ENCODE results near the gene CELA3A. TPM values are rescaled to one million over a fixed set of nuclear protein-coding genes. Genes with fewer than 3 reads are reported as not detected.

CELA3A gene
- total and polyA plus RNA-seq, 4 donors, result 0.06 to 0.23 TPM; not detected in 2

- WGBS, result 98% methylated on average over 1 of the region's 1 CpG
- Histone ChIP-seq H3K4me3 (ENCODE audit: low read depth in 1 of 3, low read length in 3 of 3) (no peak overlapping the region), H3K9ac (ENCODE audit: low read depth in 1 of 2, low read length in 2 of 2) (no peak overlapping the region), H3K27me3 (ENCODE audit: control insufficient read depth in 4 of 4, insufficient read depth in 4 of 4, low read length in 3 of 4) (no peaks in the 10 kb centered on the region), H3K4me1 (ENCODE audit: control insufficient read depth in 4 of 4, insufficient read depth in 4 of 4, low read length in 3 of 4) (no peaks in the 10 kb centered on the region), H3K36me3 (ENCODE audit: control insufficient read depth in 4 of 4, insufficient read depth in 3 of 4, low read depth in 1 of 4, low read length in 3 of 4) (no peaks in the 10 kb centered on the region), H3K9me3 (ENCODE audit: control insufficient read depth in 4 of 4, low read length in 3 of 4) (no peaks in the 10 kb centered on the region), H3K27ac (ENCODE audit: low read depth in 1 of 2, low read length in 2 of 2) (no peak overlapping the region)
- no peak for DNase-seq (ENCODE audit: low spot score)
- TF ChIP-seq HNF4A (conservative IDR thresholded peaks at IDR 0.05) (no peak), TAF1 (conservative IDR thresholded peaks at IDR 0.05) (no peak), ATF3 (IDR thresholded peaks at IDR 0.05) (no peak), NR2F2 (IDR thresholded peaks at IDR 0.05) (no peak), GABPA (IDR thresholded peaks at IDR 0.05 in 1 of 2, conservative IDR thresholded peaks at IDR 0.05 in 1 of 2) (no peak), RAD21 (IDR thresholded peaks at IDR 0.05) (no peak), SP1 (IDR thresholded peaks at IDR 0.05) (no peak), EGR1 (IDR thresholded peaks at IDR 0.05; ENCODE audit: low read depth in 2 of 2) (no peak), HNF4G (IDR thresholded peaks at IDR 0.05) (no peak), FOXA1 (IDR thresholded peaks at IDR 0.05) (no peak), YY1 (IDR thresholded peaks at IDR 0.05) (no peak), RXRA (IDR thresholded peaks at IDR 0.05) (no peak), REST (IDR thresholded peaks at IDR 0.05) (no peak), JUND (IDR thresholded peaks at IDR 0.05) (no peak), FOXA2 (IDR thresholded peaks at IDR 0.05) (no peak)
- TF ChIP-seq, protein P1, sequence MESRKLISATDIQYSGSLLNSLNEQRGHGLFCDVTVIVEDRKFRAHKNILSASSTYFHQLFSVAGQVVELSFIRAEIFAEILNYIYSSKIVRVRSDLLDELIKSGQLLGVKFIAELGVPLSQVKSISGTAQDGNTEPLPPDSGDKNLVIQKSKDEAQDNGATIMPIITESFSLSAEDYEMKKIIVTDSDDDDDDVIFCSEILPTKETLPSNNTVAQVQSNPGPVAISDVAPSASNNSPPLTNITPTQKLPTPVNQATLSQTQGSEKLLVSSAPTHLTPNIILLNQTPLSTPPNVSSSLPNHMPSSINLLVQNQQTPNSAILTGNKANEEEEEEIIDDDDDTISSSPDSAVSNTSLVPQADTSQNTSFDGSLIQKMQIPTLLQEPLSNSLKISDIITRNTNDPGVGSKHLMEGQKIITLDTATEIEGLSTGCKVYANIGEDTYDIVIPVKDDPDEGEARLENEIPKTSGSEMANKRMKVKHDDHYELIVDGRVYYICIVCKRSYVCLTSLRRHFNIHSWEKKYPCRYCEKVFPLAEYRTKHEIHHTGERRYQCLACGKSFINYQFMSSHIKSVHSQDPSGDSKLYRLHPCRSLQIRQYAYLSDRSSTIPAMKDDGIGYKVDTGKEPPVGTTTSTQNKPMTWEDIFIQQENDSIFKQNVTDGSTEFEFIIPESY (IDR thresholded peaks at IDR 0.05), result no peak
- TF ChIP-seq, protein P2, sequence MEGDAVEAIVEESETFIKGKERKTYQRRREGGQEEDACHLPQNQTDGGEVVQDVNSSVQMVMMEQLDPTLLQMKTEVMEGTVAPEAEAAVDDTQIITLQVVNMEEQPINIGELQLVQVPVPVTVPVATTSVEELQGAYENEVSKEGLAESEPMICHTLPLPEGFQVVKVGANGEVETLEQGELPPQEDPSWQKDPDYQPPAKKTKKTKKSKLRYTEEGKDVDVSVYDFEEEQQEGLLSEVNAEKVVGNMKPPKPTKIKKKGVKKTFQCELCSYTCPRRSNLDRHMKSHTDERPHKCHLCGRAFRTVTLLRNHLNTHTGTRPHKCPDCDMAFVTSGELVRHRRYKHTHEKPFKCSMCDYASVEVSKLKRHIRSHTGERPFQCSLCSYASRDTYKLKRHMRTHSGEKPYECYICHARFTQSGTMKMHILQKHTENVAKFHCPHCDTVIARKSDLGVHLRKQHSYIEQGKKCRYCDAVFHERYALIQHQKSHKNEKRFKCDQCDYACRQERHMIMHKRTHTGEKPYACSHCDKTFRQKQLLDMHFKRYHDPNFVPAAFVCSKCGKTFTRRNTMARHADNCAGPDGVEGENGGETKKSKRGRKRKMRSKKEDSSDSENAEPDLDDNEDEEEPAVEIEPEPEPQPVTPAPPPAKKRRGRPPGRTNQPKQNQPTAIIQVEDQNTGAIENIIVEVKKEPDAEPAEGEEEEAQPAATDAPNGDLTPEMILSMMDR (IDR thresholded peaks at IDR 0.05; ENCODE audit: low read depth, low read length, missing input control), result no peak
- TF ChIP-seq, protein P3, sequence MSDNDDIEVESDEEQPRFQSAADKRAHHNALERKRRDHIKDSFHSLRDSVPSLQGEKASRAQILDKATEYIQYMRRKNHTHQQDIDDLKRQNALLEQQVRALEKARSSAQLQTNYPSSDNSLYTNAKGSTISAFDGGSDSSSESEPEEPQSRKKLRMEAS (IDR thresholded peaks at IDR 0.05), result no peak
Observed at GRCh38 chr1:22041505-22041904, 40.0 kb downstream of the CELA3A start.

All from liver (tissue), 9 donors.